HepG2 (cell line): ENCODE measurements around the gene TUBB. TPM values are rescaled to one million over a fixed set of nuclear protein-coding genes. Genes with fewer than 3 reads are reported as not detected.

Experiments used
- ATAC-seq: fragments of 200-7000 bp; cut with Tn5 transposase; 3 replicates; pipeline ENCODE4 v1.9.1; 2020; ENCODE audit warnings: mild to moderate bottlenecking, moderate library complexity
- BruUV-seq: library from RNA; stranded (reverse); fragments of 400-500 nt; replicated peaks from 2 replicates; lab custom pipeline; 2021; lab: Mats Ljungman, UMichigan
- CTCF ChIA-PET: fragments of 300-600 bp; formaldehyde crosslinking; extraction: SDS; loops from one replicate; lab custom pipeline; 2021; ENCODE audit warnings: low total read pairs, inconsistent platforms, low intra/inter-chr PET ratio; lab: Yijun Ruan, JAX
- POLR2A ChIA-PET: fragments of 350-600 bp; sonication (Branson Sonifier 250); formaldehyde crosslinking; loops from one replicate; lab custom pipeline; 2020; ENCODE audit warnings: antibody characterized with exemption, inconsistent platforms; lab: Yijun Ruan, JAX
- DNase-seq: peaks from one replicate; pipeline ENCODE4 v3.0.0-alpha.2; 2015; ENCODE audit warnings: low spot score
- FAIRE-seq: peaks from 3 replicates; lab custom pipeline; 2011; peaks lifted over from hg19 to GRCh38; lab: Jason Lieb, UNC
- H2AFZ ChIP-seq: one replicate; pipeline ENCODE4 v1.6.1; 2011; ENCODE audit warnings: low read length, inconsistent platforms
- H3K27ac ChIP-seq: fragments of 300-600 bp; 3 replicates; pipeline ENCODE4 v1.8.0; 2011; ENCODE audit warnings: mixed run types, mild to moderate bottlenecking, mixed read lengths, low read length, inconsistent platforms; ENCODE audit not compliant: insufficient read depth; ENCODE audit errors: extremely low read length
- H3K27me3 ChIP-seq, 2 experiments: fragments of 200-600 bp in 1 of 2; 2 replicates in 1 of 2; 3 replicates in 1 of 2; pipeline versions ENCODE4 v1.6.0 to v1.8.0; 2011; ENCODE audit warnings: low read length in 2 of 2, mild to moderate bottlenecking in 2 of 2, moderate library complexity in 2 of 2, inconsistent platforms in 1 of 2; ENCODE audit not compliant: insufficient read depth in 2 of 2, control insufficient read depth in 1 of 2
- H3K36me3 ChIP-seq, 2 experiments: fragments of 200-600 bp in 1 of 2; replicated peaks in 1 of 2; 2 replicates in 1 of 2; 3 replicates in 1 of 2; pipeline versions ENCODE4 v1.5.1 to v1.8.0; 2011; ENCODE audit warnings: low read length in 2 of 2, inconsistent platforms in 1 of 2; ENCODE audit not compliant: insufficient read depth in 2 of 2, control insufficient read depth in 1 of 2
- H3K4me1 ChIP-seq: 2 replicates; pipeline ENCODE4 v1.5.1; 2012; ENCODE audit warnings: low read length, inconsistent platforms; ENCODE audit not compliant: insufficient read depth
- H3K4me2 ChIP-seq: 2 replicates; pipeline ENCODE4 v1.6.0; 2011; ENCODE audit warnings: low read depth, low read length, inconsistent platforms
- H3K4me3 ChIP-seq, 3 experiments: fragments of 200-600 bp in 1 of 3; sonication (generic), shearing (Covaris generic) in 1 of 3; replicated peaks in 1 of 3; 2 replicates each; pipeline ENCODE4 v1.5.1; 2011 to 2016; ENCODE audit warnings: low read length in 3 of 3, inconsistent platforms in 2 of 3, low read depth in 2 of 3, mild to moderate bottlenecking in 2 of 3, control low read depth in 1 of 3, mixed read lengths in 1 of 3; ENCODE audit not compliant: insufficient read depth in 1 of 3
- H3K79me2 ChIP-seq: one replicate; pipeline ENCODE4 v1.6.1; 2011; ENCODE audit warnings: low read length, inconsistent platforms; ENCODE audit not compliant: insufficient read depth
- H3K9ac ChIP-seq: 2 replicates; pipeline ENCODE4 v1.6.0; 2011; ENCODE audit warnings: mild to moderate bottlenecking, low read depth, low read length, inconsistent platforms; ENCODE audit not compliant: insufficient read depth
- H3K9me3 ChIP-seq: 2 replicates; pipeline ENCODE4 v1.5.1; 2012; ENCODE audit warnings: mild to moderate bottlenecking, low read length
- H4K20me1 ChIP-seq: 2 replicates; pipeline ENCODE4 v1.6.0; 2011; ENCODE audit warnings: inconsistent platforms, mild to moderate bottlenecking, low read length, moderate library complexity; ENCODE audit not compliant: insufficient read depth
- CTCF ChIP-seq: sonication (generic); formaldehyde crosslinking; IDR thresholded peaks from 2 replicates; pipeline ENCODE4 v1.5.0; 2020; ENCODE audit warnings: mild to moderate bottlenecking, missing genetic modification reagents, moderate library complexity
- E2F1 ChIP-seq: sonication (generic); formaldehyde crosslinking; IDR thresholded peaks from 2 replicates; pipeline ENCODE4 v1.5.0; 2020; ENCODE audit warnings: missing genetic modification reagents
- ELK4 ChIP-seq: sonication (generic); formaldehyde crosslinking; IDR thresholded peaks from 2 replicates; pipeline ENCODE4 v1.9.0; 2021; ENCODE audit warnings: missing genetic modification reagents, borderline replicate concordance
- HCFC1 ChIP-seq: fragments of 150-350 bp; IDR thresholded peaks from 2 replicates; pipeline ENCODE4 v1.6.1; 2014; ENCODE audit warnings: low read depth, low read length
- PCBP1 ChIP-seq: fragments of 200-400 bp; formaldehyde crosslinking; IDR thresholded peaks from 2 replicates; pipeline ENCODE4 v1.6.1; 2017; ENCODE audit warnings: mild to moderate bottlenecking, low read depth, low read length, borderline replicate concordance
- REST ChIP-seq, 2 experiments: IDR thresholded peaks; 2 replicates each; pipeline ENCODE4 v1.6.1; 2011 to 2012; ENCODE audit warnings: low read length in 2 of 2, borderline replicate concordance in 1 of 2, low read depth in 1 of 2, mild to moderate bottlenecking in 1 of 2, moderate library complexity in 1 of 2
- SRY ChIP-seq: sonication (generic); formaldehyde crosslinking; IDR thresholded peaks from 2 replicates; pipeline ENCODE4 v1.8.0; 2022; ENCODE audit warnings: mild to moderate bottlenecking, missing genetic modification reagents
- THAP11 ChIP-seq: IDR thresholded peaks from 2 replicates; pipeline ENCODE4 v1.6.1; 2016; ENCODE audit warnings: missing biosample characterization, missing genetic modification reagents
- ZBTB39 ChIP-seq: sonication (generic); formaldehyde crosslinking; IDR thresholded peaks from 2 replicates; pipeline ENCODE4 v1.5.0; 2020; ENCODE audit warnings: missing genetic modification reagents
- ZNF30 ChIP-seq: sonication (generic); formaldehyde crosslinking; IDR thresholded peaks from 2 replicates; pipeline ENCODE4 v1.5.0; 2020; ENCODE audit warnings: mild to moderate bottlenecking, missing genetic modification reagents
- ZNF34 ChIP-seq: sonication (generic); formaldehyde crosslinking; IDR thresholded peaks from 2 replicates; pipeline ENCODE4 v1.4.0; 2020; ENCODE audit warnings: mild to moderate bottlenecking, missing genetic modification reagents, borderline replicate concordance
- ZSCAN30 ChIP-seq: sonication (generic); formaldehyde crosslinking; IDR thresholded peaks from 2 replicates; pipeline ENCODE4 v1.5.0; 2020; ENCODE audit warnings: mild to moderate bottlenecking, missing genetic modification reagents
- WGBS: methylation state at CpG from one replicate; pipeline ENCODE4 v1.1.6; 2017; ENCODE audit warnings: low lambda C conversion rate; 5-methylcytosine and 5-hydroxymethylcytosine counted together
- in situ Hi-C: cut with HindIII; loops from 2 replicates; pipeline ENCODE4 v1.10.0; 2017; ENCODE audit warnings: low pct_unique_long_range_greater_than_20kb; ENCODE audit not compliant: extremely low pct_ligation_motif_present
- intact Hi-C: fragments of 100-400 bp; cut with micrococcal nuclease; formaldehyde crosslinking; loops from one replicate; pipeline ENCODE4 v1.10.0; 2022; ENCODE audit not compliant: unreplicated experiment
- polyA plus RNA-seq, 8 experiments: library from polyadenylated mRNA; depleted of rRNA in 3 of 8; stranded (reverse) in 7 of 8; unstranded in 1 of 8; fragments of >200 nt; fragmentation: Illumina TruSeq in 4 of 8; extraction: Trizol in 4 of 8; gene quantifications; 2 replicates each; pipeline versions ENCODE4 v1.2.1 to v1.2.3, GENCODE V29; 2011 to 2016; ENCODE audit warnings: low read depth in 4 of 8, missing spikeins in 1 of 8, mixed read lengths in 1 of 8; ENCODE audit not compliant: insufficient read depth in 1 of 8
- total RNA-seq, 5 experiments: library from RNA; depleted of rRNA; stranded (reverse); fragments of >200 nt; fragmentation: Illumina TruSeq; extraction: Trizol; gene quantifications; 2 replicates each; pipeline ENCODE4 v1.2.3, GENCODE V29; 2016; ENCODE audit warnings: low read depth in 1 of 5

Gene TUBB
- total and polyA plus RNA-seq, 2 of the 13 experiments (the other 11 are each of a cell fraction or from before 2014, with no cell fraction given), result 911 to 1,163 TPM

- H3K9ac ChIP-seq, result peak overlapping the region; percentile 50; the same call in 1 of the 2 replicates
- H3K4me3 ChIP-seq, result peak overlapping the region; percentile 84 to 89 (median 87)
- no peaks in the 10 kb centered on the region for H4K20me1 ChIP-seq
- FAIRE-seq (no peak), ATAC-seq (no peak), DNase-seq (no peak)
- POLR2A ChIA-PET, result interaction anchor here (0.7 to 3.4 kb wide), 23 partner anchors 9 to 192 kb away, joined by 3 to 50 read pairs (median 4); partner anchors contain the start of genes DDR1, DHX16, IER3 and MDC1
- H3K36me3 ChIP-seq, result no peaks in the 10 kb centered on the region
- no peaks in the 10 kb centered on the region for H3K9me3 ChIP-seq
- CTCF ChIA-PET, result interaction anchor here (1.1 kb wide), 1 partner anchor 31 kb away, joined by 3 read pairs; no protein-coding TSS in a partner anchor
- peak overlapping the region; percentile 83 for H3K4me2 ChIP-seq
- intact Hi-C loops (loop anchor here (1.0 kb wide), 1 partner anchor 29 kb away; the partner anchor contains the start of gene TUBB), in situ Hi-C loops (loop anchor here (25.0 kb wide), 1 partner anchor 396 kb away; no protein-coding TSS in a partner anchor)
- peaks cover 57% of the 10 kb centered on the region for H3K4me1 ChIP-seq
- no peaks in the 10 kb centered on the region for H3K79me2 ChIP-seq
- TSS peak; percentile 70 for BruUV-seq
- H3K27me3 ChIP-seq, result no peaks in the 10 kb centered on the region
- peak overlapping the region; percentile 27 for H3K27ac ChIP-seq
- 9% methylated on average over 8 of the region's 8 CpGs for WGBS
- peak overlapping the region; percentile 13 for H2AFZ ChIP-seq
- no peak for TF ChIP-seq ZNF34
- 0 out of 2 replicates have a peak, but pooled peaks have one; percentile 66 for TF ChIP-seq ZNF30
- TF ChIP-seq REST (IDR thresholded peaks at IDR 0.05; ENCODE audit: borderline replicate concordance in 1 of 2, low read depth in 1 of 2, low read length in 2 of 2), result no peak
- peak; percentile 59; the same call in 1 of the 2 replicates for TF ChIP-seq ZSCAN30 (CRISPR knock-in tag)
- TF ChIP-seq THAP11, result no peak
- no peak for TF ChIP-seq ELK4
- TF ChIP-seq SRY (CRISPR knock-in tag), result no peak
- peak; percentile 2; the same call in 1 of the 2 replicates for TF ChIP-seq E2F1
- TF ChIP-seq CTCF (CRISPR knock-in tag), result 0 out of 2 replicates have a peak, but pooled peaks have one; percentile 2
- TF ChIP-seq ZBTB39 (CRISPR knock-in tag), result peak; percentile 42; the same call in 1 of the 2 replicates
- no peak for TF ChIP-seq HCFC1
- TF ChIP-seq PCBP1, result no peak
These were observed 28.8 kb upstream of the TUBB start for GRCh38 chr6:30691208-30691847.
